ENCODE data around the gene FAM72A.
"Not testable (repeated sequence)": the region's sequence is repeated elsewhere in the genome, so short reads cannot be mapped to it uniquely, and the experiment has no call there.

The FAM72A gene

GRCh38 chr1:206219514-206220331, 17.1 kb upstream of the FAM72A start:
- H4K5ac ChIP-seq (ENCODE audit: low read length); H2BK15ac ChIP-seq (replicated peaks; ENCODE audit: low read depth); H2BK5ac ChIP-seq (ENCODE audit: low read length); H4K8ac ChIP-seq (ENCODE audit: low read depth, low read length); H3K9ac ChIP-seq (ENCODE audit: low read length); H3K79me2 ChIP-seq (ENCODE audit: control insufficient read depth, insufficient read depth, low read length); H3K18ac ChIP-seq (ENCODE audit: low read length); H3K4me3 ChIP-seq (ENCODE audit: low read length); H3K4me2 ChIP-seq (ENCODE audit: low read length); H2BK120ac ChIP-seq (ENCODE audit: low read depth, low read length); DNase-seq; H3K27me3 ChIP-seq (ENCODE audit: insufficient read depth, low read length, poor library complexity); H2AK5ac ChIP-seq (ENCODE audit: low read length); H3K79me1 ChIP-seq (ENCODE audit: low read length); H3K27ac ChIP-seq (ENCODE audit: low read depth, low read length); H3K4me1 ChIP-seq (ENCODE audit: control insufficient read depth, low read depth, low read length); H3K4ac ChIP-seq (ENCODE audit: low read depth, low read length); H3K23ac ChIP-seq (ENCODE audit: low read length); H3K56ac ChIP-seq (ENCODE audit: low read length); H3K36me3 ChIP-seq (ENCODE audit: control insufficient read depth, insufficient read depth, low read length): not testable (repeated sequence)
- no CpG with 5 or more reads among the region's 13 CpGs for WGBS (ENCODE audit: extremely low coverage, insufficient coverage, low lambda C conversion rate)

DNA sequence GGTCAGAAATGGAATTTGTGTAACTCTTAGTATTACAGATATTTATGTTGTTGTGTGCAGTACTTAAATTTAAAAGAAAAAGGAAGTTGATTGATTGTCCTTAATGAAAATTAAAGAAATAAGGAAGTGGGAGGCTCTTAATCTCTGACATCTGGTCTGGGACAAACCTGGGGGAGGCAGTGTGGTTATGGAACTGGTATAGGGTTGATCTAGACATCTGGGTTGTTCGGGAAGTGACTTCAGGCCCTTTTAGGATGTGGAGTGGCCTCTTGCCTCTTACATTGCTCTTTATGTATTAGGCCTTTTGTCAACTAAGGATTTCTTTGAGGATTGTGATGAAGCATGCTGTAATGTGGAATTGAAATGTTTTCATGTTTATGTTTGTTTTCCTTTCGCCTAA, 16.1 kb upstream of the FAM72A start:
- not testable (repeated sequence) for H3K79me1 ChIP-seq (ENCODE audit: low read length); H2BK15ac ChIP-seq (replicated peaks; ENCODE audit: low read depth); H3K36me3 ChIP-seq (ENCODE audit: control insufficient read depth, insufficient read depth, low read length); H3K56ac ChIP-seq (ENCODE audit: low read length); H4K8ac ChIP-seq (ENCODE audit: low read depth, low read length); H3K4ac ChIP-seq (ENCODE audit: low read depth, low read length); H3K27me3 ChIP-seq (ENCODE audit: insufficient read depth, low read length, poor library complexity); H4K5ac ChIP-seq (ENCODE audit: low read length); H2BK120ac ChIP-seq (ENCODE audit: low read depth, low read length); H2AK5ac ChIP-seq (ENCODE audit: low read length); H3K79me2 ChIP-seq (ENCODE audit: control insufficient read depth, insufficient read depth, low read length); H3K4me1 ChIP-seq (ENCODE audit: control insufficient read depth, low read depth, low read length); H3K18ac ChIP-seq (ENCODE audit: low read length); DNase-seq; H3K23ac ChIP-seq (ENCODE audit: low read length); H3K27ac ChIP-seq (ENCODE audit: low read depth, low read length); H3K4me3 ChIP-seq (ENCODE audit: low read length); H2BK5ac ChIP-seq (ENCODE audit: low read length); H3K9ac ChIP-seq (ENCODE audit: low read length); H3K4me2 ChIP-seq (ENCODE audit: low read length)
- no CpG with 5 or more reads among the region's 2 CpGs for WGBS (ENCODE audit: extremely low coverage, insufficient coverage, low lambda C conversion rate)

DNA sequence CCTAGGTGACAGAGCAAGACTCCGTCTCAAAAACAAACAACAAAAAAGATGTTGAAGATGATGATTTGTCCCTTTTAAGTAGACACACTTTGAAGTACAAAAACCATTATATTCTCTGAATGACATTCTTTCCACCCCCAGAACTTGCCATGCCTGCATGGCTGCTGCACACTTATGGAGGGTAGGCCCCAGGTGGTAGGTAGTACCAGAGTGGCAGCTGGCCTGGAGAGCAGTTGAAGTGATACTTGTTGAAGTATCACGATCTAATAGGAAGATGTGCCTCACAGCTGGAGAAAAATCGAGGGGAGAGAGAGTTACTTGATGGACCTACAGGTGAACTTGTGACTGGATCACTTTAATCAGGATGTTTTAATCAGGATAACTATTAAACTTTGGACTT, 15.6 kb upstream of the FAM72A start:
- not testable (repeated sequence) for H3K4me2 ChIP-seq (ENCODE audit: low read length); H3K4ac ChIP-seq (ENCODE audit: low read depth, low read length); H3K9ac ChIP-seq (ENCODE audit: low read length); H3K79me2 ChIP-seq (ENCODE audit: control insufficient read depth, insufficient read depth, low read length); H3K27ac ChIP-seq (ENCODE audit: low read depth, low read length); H3K79me1 ChIP-seq (ENCODE audit: low read length); H2BK5ac ChIP-seq (ENCODE audit: low read length); H4K8ac ChIP-seq (ENCODE audit: low read depth, low read length); H4K5ac ChIP-seq (ENCODE audit: low read length); H2BK120ac ChIP-seq (ENCODE audit: low read depth, low read length); DNase-seq; H3K56ac ChIP-seq (ENCODE audit: low read length); H3K23ac ChIP-seq (ENCODE audit: low read length); H3K18ac ChIP-seq (ENCODE audit: low read length); H3K4me1 ChIP-seq (ENCODE audit: control insufficient read depth, low read depth, low read length); H3K36me3 ChIP-seq (ENCODE audit: control insufficient read depth, insufficient read depth, low read length); H2AK5ac ChIP-seq (ENCODE audit: low read length); H3K27me3 ChIP-seq (ENCODE audit: insufficient read depth, low read length, poor library complexity); H3K4me3 ChIP-seq (ENCODE audit: low read length); H2BK15ac ChIP-seq (replicated peaks; ENCODE audit: low read depth)
- no CpG with 5 or more reads among the region's 3 CpGs for WGBS (ENCODE audit: extremely low coverage, insufficient coverage, low lambda C conversion rate)

DNA sequence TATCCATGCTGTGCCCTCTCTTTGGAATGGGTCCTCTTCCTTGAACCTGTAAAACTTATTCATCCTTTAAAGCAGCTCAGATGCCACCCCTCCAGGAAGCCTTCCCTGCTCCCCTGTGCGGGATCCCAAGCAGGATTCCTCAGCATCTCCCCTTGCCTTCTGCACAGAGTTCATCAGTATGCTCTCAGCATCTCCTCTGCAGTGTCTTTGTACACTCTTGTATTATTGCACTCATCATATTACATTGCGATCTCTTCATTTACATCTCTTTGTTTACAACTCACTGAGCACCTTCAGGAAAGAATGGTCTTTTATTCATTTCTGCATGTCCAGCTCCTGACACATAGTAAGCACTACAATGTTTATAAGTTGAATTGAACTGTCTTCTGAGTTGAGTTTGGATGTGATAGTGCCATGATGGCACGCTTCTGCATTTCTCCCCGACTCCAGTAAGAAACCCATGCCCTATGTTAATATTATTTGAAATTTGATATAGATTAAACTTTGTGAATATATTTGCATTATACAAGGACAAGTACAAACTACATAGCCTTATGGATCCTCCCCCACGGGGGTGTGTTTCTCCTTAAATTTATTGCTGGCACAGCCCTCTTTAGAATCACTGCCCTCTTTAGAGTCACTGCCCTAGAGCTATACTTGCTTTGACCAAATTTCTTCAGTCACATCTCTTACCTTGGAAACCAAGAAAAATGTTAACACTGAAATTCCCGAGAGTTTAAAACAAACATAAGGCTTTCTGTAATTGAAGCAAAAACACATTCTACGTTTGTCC, 13.2 kb upstream of the FAM72A start:
- not testable (repeated sequence) for H4K5ac ChIP-seq (ENCODE audit: low read length); H2BK120ac ChIP-seq (ENCODE audit: low read depth, low read length); H3K4me2 ChIP-seq (ENCODE audit: low read length); DNase-seq; H2BK5ac ChIP-seq (ENCODE audit: low read length); H2BK15ac ChIP-seq (replicated peaks; ENCODE audit: low read depth); H3K27me3 ChIP-seq (ENCODE audit: insufficient read depth, low read length, poor library complexity); H2AK5ac ChIP-seq (ENCODE audit: low read length); H3K36me3 ChIP-seq (ENCODE audit: control insufficient read depth, insufficient read depth, low read length); H3K18ac ChIP-seq (ENCODE audit: low read length); H3K4me1 ChIP-seq (ENCODE audit: control insufficient read depth, low read depth, low read length); H3K79me1 ChIP-seq (ENCODE audit: low read length); H3K79me2 ChIP-seq (ENCODE audit: control insufficient read depth, insufficient read depth, low read length); H3K56ac ChIP-seq (ENCODE audit: low read length); H4K8ac ChIP-seq (ENCODE audit: low read depth, low read length); H3K9ac ChIP-seq (ENCODE audit: low read length); H3K23ac ChIP-seq (ENCODE audit: low read length); H3K4me3 ChIP-seq (ENCODE audit: low read length); H3K27ac ChIP-seq (ENCODE audit: low read depth, low read length); H3K4ac ChIP-seq (ENCODE audit: low read depth, low read length)
- no CpG with 5 or more reads among the region's 7 CpGs for WGBS (ENCODE audit: extremely low coverage, insufficient coverage, low lambda C conversion rate)

DNA sequence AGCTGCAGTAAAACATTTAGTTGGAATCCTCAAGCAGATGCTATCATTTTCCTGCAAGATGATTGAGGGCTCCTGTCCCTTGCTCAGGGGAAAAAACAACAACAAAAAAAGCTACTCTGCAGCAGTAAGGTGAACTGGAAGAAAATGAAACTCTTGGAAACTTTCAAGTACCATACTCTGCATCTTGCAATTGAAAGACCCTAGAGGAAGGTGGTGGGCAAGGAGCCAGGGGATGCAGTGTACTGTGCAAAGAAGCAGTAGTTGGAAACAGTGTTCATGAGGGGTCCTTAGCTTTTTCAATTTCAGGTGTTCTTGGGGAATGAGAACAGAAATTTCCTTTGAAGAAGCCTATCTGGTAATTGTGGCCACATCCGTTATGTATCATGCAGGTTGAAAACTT, 8.2 kb upstream of the FAM72A start:
- not testable (repeated sequence) for H3K4ac ChIP-seq (ENCODE audit: low read depth, low read length); H3K23ac ChIP-seq (ENCODE audit: low read length); H2BK120ac ChIP-seq (ENCODE audit: low read depth, low read length); H3K79me1 ChIP-seq (ENCODE audit: low read length); H3K27ac ChIP-seq (ENCODE audit: low read depth, low read length); H3K4me1 ChIP-seq (ENCODE audit: control insufficient read depth, low read depth, low read length); H2BK15ac ChIP-seq (replicated peaks; ENCODE audit: low read depth); H3K36me3 ChIP-seq (ENCODE audit: control insufficient read depth, insufficient read depth, low read length); H3K79me2 ChIP-seq (ENCODE audit: control insufficient read depth, insufficient read depth, low read length); H4K8ac ChIP-seq (ENCODE audit: low read depth, low read length); H2BK5ac ChIP-seq (ENCODE audit: low read length); H3K27me3 ChIP-seq (ENCODE audit: insufficient read depth, low read length, poor library complexity); H3K18ac ChIP-seq (ENCODE audit: low read length); H3K9ac ChIP-seq (ENCODE audit: low read length); DNase-seq; H4K5ac ChIP-seq (ENCODE audit: low read length); H3K4me3 ChIP-seq (ENCODE audit: low read length); H2AK5ac ChIP-seq (ENCODE audit: low read length); H3K4me2 ChIP-seq (ENCODE audit: low read length); H3K56ac ChIP-seq (ENCODE audit: low read length)
- WGBS (ENCODE audit: extremely low coverage, insufficient coverage, low lambda C conversion rate) = no CpG with 5 or more reads among the region's 1 CpG

All from mesendoderm (in vitro differentiated cells).